ENCODE results near the gene UCHL3. TPM values are rescaled to one million over a fixed set of nuclear protein-coding genes. Genes with fewer than 3 reads are reported as not detected.

Gene UCHL3
- total RNA-seq, 4 donors from 2014 or later = 42.8 to 84.3 (median 58.4) TPM

- no peaks in the 10 kb centered on the region for H3K9me3 ChIP-seq
- no peaks in the 10 kb centered on the region for H3K27me3 ChIP-seq
- 65 to 83% methylated on average over 1 of the region's 1 CpG for WGBS, 2 donors
- no peak for DNase-seq
- no peak overlapping the region for H3K4me3 ChIP-seq (replicated peaks in 1 of 3)
- H3K27ac ChIP-seq = no peak overlapping the region
- intact Hi-C loops (cut with DNase I) = no loop called here
- no peak for TF ChIP-seq CTCF (IDR thresholded peaks at IDR 0.05)
- no peak for TF ChIP-seq POLR2A (IDR thresholded peaks at IDR 0.05)
- H3K4me1 ChIP-seq = peaks cover 0 to 11% of the 10 kb centered on the region in 2 donors
- no peaks in the 10 kb centered on the region for H3K36me3 ChIP-seq
These were observed 70.4 kb downstream of the UCHL3 start for GRCh38 chr13:75620020-75620419.

- Histone ChIP-seq H3K9me3 (no peaks in the 10 kb centered on the region), H3K27ac (no peak overlapping the region), H3K36me3 (no peaks in the 10 kb centered on the region), H3K4me3 (replicated peaks in 1 of 3) (no peak overlapping the region), H3K27me3 (no peaks in the 10 kb centered on the region), H3K4me1 (peaks cover 0 to 11% of the 10 kb centered on the region in 2 donors)
- 74 to 86% methylated on average over 2 of the region's 2 CpGs for WGBS, 2 donors
- intact Hi-C loops (cut with DNase I) = no loop called here
- no peak for TF ChIP-seq CTCF (IDR thresholded peaks at IDR 0.05)
- TF ChIP-seq POLR2A (IDR thresholded peaks at IDR 0.05) = no peak
- DNase-seq = no peak
These were observed 71.6 kb downstream of the UCHL3 start for GRCh38 chr13:75621147-75621546.

GRCh38 chr13:75628801-75629200, 79.2 kb downstream of the UCHL3 start:
- Histone ChIP-seq H3K4me3 (replicated peaks in 1 of 3) (no peak overlapping the region), H3K4me1 (peaks cover 0 to 4% of the 10 kb centered on the region in 2 donors), H3K27ac (no peak overlapping the region), H3K36me3 (no peaks in the 10 kb centered on the region), H3K27me3 (no peaks in the 10 kb centered on the region), H3K9me3 (no peaks in the 10 kb centered on the region)
- intact Hi-C loops (cut with DNase I) = no loop called here
- 91 to 96% methylated on average over 4 of the region's 4 CpGs for WGBS, 2 donors
- TF ChIP-seq POLR2A (IDR thresholded peaks at IDR 0.05) (no peak), CTCF (IDR thresholded peaks at IDR 0.05) (no peak)
- DNase-seq = no peak

GRCh38 chr13:75633285-75633684, 83.7 kb downstream of the UCHL3 start:
- no peaks in the 10 kb centered on the region for H3K9me3 ChIP-seq
- H3K27ac ChIP-seq = peak overlapping the region in 1 of 3 donors; percentile 17

More at GRCh38 chr13:75633285-75633684, 83.7 kb downstream of the UCHL3 start:
- WGBS, 2 donors = 52 to 59% methylated on average over 2 of the region's 2 CpGs
- Histone ChIP-seq H3K27me3 (no peaks in the 10 kb centered on the region), H3K36me3 (no peaks in the 10 kb centered on the region), H3K4me1 (peaks cover 4 to 9% of the 10 kb centered on the region in 2 donors), H3K4me3 (replicated peaks in 1 of 3) (no peak overlapping the region)
- DNase-seq = no peak
- TF ChIP-seq CTCF (IDR thresholded peaks at IDR 0.05) = no peak
- no peak for TF ChIP-seq POLR2A (IDR thresholded peaks at IDR 0.05)
- intact Hi-C loops (cut with DNase I) = no loop called here

Measured in thyroid gland (tissue), 4 donors.